ENCODE data around the gene ABCF2. TPM values are rescaled to one million over a fixed set of nuclear protein-coding genes. Genes with fewer than 3 reads are reported as not detected.

The ABCF2 gene
- total RNA-seq, 1 experiment from 2014 or later: 69.0 TPM

- intact Hi-C loops (cut with micrococcal nuclease; ENCODE audit: unreplicated experiment): no loop called here
- no peak overlapping the region for H3K4me3 ChIP-seq (ENCODE audit: low read depth, low read length, poor library complexity, severe bottlenecking)
- POLR2A ChIA-PET (ENCODE audit: low non-redundant PET): no interaction called here
- CTCF ChIA-PET: no interaction called here
- no peak overlapping the region for H3K27ac ChIP-seq (ENCODE audit: low read depth, low read length, poor library complexity, severe bottlenecking)
- no peaks in the 10 kb centered on the region for H3K27me3 ChIP-seq (replicated peaks; ENCODE audit: insufficient read depth, low read depth, low read length, poor library complexity)
- no TSS peak for BruUV-seq (replicated peaks)
- peaks cover 8% of the 10 kb centered on the region for H3K4me1 ChIP-seq (ENCODE audit: insufficient read depth, low read length, poor library complexity, severe bottlenecking)
- H3K9me3 ChIP-seq (ENCODE audit: low read depth, low read length, poor library complexity, severe bottlenecking): no peaks in the 10 kb centered on the region
- DNase-seq (ENCODE audit: low spot score): no peak
- no peaks in the 10 kb centered on the region for H3K36me3 ChIP-seq (ENCODE audit: insufficient read depth, low read length, poor library complexity, severe bottlenecking)
- TF ChIP-seq EZH2 (IDR thresholded peaks at IDR 0.05; ENCODE audit: borderline replicate concordance, low read depth, low read length, poor library complexity, severe bottlenecking): no peak
- TF ChIP-seq, protein P1, sequence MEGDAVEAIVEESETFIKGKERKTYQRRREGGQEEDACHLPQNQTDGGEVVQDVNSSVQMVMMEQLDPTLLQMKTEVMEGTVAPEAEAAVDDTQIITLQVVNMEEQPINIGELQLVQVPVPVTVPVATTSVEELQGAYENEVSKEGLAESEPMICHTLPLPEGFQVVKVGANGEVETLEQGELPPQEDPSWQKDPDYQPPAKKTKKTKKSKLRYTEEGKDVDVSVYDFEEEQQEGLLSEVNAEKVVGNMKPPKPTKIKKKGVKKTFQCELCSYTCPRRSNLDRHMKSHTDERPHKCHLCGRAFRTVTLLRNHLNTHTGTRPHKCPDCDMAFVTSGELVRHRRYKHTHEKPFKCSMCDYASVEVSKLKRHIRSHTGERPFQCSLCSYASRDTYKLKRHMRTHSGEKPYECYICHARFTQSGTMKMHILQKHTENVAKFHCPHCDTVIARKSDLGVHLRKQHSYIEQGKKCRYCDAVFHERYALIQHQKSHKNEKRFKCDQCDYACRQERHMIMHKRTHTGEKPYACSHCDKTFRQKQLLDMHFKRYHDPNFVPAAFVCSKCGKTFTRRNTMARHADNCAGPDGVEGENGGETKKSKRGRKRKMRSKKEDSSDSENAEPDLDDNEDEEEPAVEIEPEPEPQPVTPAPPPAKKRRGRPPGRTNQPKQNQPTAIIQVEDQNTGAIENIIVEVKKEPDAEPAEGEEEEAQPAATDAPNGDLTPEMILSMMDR (conservative IDR thresholded peaks at IDR 0.05; ENCODE audit: low read depth, low read length): no peak
These were observed 42.5 kb upstream of the ABCF2 start for GRCh38 chr7:151269511-151269910.

DNA sequence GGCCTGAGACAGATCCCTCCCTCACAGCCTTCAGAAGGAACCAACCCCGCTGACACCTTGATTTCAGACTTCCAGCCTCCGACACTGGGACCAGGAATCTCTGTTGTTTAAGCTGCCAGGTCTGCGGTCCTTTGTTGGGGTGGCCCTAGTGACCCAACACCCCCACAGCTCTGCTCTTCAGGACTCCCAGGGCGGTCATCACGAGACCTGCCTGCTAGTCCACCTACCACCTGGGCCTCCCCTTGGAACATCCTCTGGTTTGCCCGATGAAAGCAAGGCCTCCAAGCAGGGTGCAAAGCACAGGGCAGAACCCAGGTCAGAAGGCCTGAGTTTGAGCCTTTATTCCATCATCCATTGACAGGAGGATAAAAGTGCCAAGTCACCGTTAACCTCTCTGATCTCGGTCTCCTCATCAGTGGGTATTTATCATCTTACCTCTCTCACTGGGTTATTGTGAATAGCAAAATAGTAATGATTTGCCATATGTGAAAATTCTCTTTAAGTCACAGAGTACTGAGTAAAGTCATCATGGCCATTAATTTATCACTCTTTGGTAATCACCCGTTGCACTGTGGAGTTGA, 38.4 kb upstream of the ABCF2 start:
- ChIA-PET POLR2A (ENCODE audit: low non-redundant PET) (no interaction called here), CTCF (no interaction called here)
- Histone ChIP-seq H3K27ac (ENCODE audit: low read depth, low read length, poor library complexity, severe bottlenecking) (no peak overlapping the region), H3K27me3 (replicated peaks; ENCODE audit: insufficient read depth, low read depth, low read length, poor library complexity) (no peaks in the 10 kb centered on the region), H3K36me3 (ENCODE audit: insufficient read depth, low read length, poor library complexity, severe bottlenecking) (no peaks in the 10 kb centered on the region), H3K9me3 (ENCODE audit: low read depth, low read length, poor library complexity, severe bottlenecking) (no peaks in the 10 kb centered on the region), H3K4me1 (ENCODE audit: insufficient read depth, low read length, poor library complexity, severe bottlenecking) (no peaks in the 10 kb centered on the region), H3K4me3 (ENCODE audit: low read depth, low read length, poor library complexity, severe bottlenecking) (no peak overlapping the region)
- BruUV-seq (replicated peaks): no TSS peak
- intact Hi-C loops (cut with micrococcal nuclease; ENCODE audit: unreplicated experiment): no loop called here
- no peak for DNase-seq (ENCODE audit: low spot score)
- TF ChIP-seq, protein P1 (conservative IDR thresholded peaks at IDR 0.05; ENCODE audit: low read depth, low read length): no peak
- TF ChIP-seq EZH2 (IDR thresholded peaks at IDR 0.05; ENCODE audit: borderline replicate concordance, low read depth, low read length, poor library complexity, severe bottlenecking): no peak

DNA sequence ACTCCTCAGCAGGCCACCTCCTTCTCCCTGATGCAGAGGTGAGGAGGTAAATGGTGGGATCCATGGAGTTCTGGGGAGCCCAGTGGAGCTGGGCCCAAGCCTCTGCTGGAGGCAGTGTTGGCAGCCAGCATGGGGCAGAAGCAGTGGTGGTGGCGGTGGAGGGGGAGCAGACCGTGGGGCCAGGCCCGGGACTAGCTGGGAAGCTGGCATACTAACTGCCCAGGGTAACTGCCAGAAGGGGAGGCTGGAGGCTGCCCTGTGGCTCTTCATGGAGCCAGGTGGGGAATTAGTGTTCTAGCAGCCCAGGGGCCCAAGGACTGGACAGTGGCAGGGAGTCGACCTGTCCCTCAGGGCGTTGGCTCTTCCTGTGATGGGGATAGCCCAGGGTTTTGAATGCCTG, 37.6 kb upstream of the ABCF2 start:
- no TSS peak for BruUV-seq (replicated peaks)
- DNase-seq (ENCODE audit: low spot score): no peak

More for the DNA sequence above, 37.6 kb upstream of the ABCF2 start:
- CTCF ChIA-PET: no interaction called here
- Histone ChIP-seq H3K9me3 (ENCODE audit: low read depth, low read length, poor library complexity, severe bottlenecking) (no peaks in the 10 kb centered on the region), H3K27me3 (replicated peaks; ENCODE audit: insufficient read depth, low read depth, low read length, poor library complexity) (no peaks in the 10 kb centered on the region), H3K36me3 (ENCODE audit: insufficient read depth, low read length, poor library complexity, severe bottlenecking) (no peaks in the 10 kb centered on the region), H3K27ac (ENCODE audit: low read depth, low read length, poor library complexity, severe bottlenecking) (no peak overlapping the region), H3K4me3 (ENCODE audit: low read depth, low read length, poor library complexity, severe bottlenecking) (no peak overlapping the region), H3K4me1 (ENCODE audit: insufficient read depth, low read length, poor library complexity, severe bottlenecking) (no peaks in the 10 kb centered on the region)
- intact Hi-C loops (cut with micrococcal nuclease; ENCODE audit: unreplicated experiment): no loop called here
- TF ChIP-seq, protein P1 (conservative IDR thresholded peaks at IDR 0.05; ENCODE audit: low read depth, low read length): no peak
- no peak for TF ChIP-seq EZH2 (IDR thresholded peaks at IDR 0.05; ENCODE audit: borderline replicate concordance, low read depth, low read length, poor library complexity, severe bottlenecking)
- POLR2A ChIA-PET (ENCODE audit: low non-redundant PET): no interaction called here

Data from A673 (cell line).